Activated T-cell treated with anti-CD3 and anti-CD28 coated beads, Interleukin-2, amount 50 U/mL, for 1 hour (primary cell): ENCODE results near the gene ACSS3.
"Not testable (repeated sequence)": the region's sequence is repeated elsewhere in the genome, so short reads cannot be mapped to it uniquely, and the experiment has no call there.

Experiments used
- DNase-seq: peaks from one replicate; pipeline ENCODE4 v3.0.0-alpha.2; 2020

Gene ACSS3

DNA sequence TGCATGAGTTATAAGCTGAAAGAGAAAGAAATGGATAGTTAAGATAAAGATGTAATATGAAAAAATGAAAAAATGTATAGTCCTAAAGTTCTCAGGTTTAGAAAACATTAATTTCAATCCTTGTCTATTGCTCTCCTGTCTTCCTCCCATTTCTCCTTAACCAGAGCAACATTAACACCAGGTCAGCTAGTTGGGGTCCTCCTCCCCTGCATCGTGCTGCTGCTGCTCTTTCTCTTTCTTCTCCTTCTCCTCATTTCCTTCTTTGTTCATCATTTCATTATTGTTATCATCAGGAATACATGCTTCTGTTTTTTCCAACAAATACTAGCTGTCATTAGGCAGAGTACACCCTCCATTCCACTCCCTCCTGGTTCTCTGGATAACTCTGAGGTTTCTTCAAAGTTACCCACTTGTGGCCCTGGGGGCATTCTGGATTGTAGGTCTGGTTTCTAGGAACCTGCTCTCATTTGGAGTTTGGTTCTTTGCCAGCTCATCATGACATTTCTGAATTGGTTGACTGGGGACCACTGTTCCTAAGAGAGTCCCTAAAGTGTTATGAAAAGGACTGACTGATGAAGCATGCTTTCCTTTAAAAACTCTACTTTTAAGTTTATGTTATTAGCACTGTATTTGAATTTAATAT lies 17.0 kb downstream of the ACSS3 start:
- DNase-seq, result no peak

DNA sequence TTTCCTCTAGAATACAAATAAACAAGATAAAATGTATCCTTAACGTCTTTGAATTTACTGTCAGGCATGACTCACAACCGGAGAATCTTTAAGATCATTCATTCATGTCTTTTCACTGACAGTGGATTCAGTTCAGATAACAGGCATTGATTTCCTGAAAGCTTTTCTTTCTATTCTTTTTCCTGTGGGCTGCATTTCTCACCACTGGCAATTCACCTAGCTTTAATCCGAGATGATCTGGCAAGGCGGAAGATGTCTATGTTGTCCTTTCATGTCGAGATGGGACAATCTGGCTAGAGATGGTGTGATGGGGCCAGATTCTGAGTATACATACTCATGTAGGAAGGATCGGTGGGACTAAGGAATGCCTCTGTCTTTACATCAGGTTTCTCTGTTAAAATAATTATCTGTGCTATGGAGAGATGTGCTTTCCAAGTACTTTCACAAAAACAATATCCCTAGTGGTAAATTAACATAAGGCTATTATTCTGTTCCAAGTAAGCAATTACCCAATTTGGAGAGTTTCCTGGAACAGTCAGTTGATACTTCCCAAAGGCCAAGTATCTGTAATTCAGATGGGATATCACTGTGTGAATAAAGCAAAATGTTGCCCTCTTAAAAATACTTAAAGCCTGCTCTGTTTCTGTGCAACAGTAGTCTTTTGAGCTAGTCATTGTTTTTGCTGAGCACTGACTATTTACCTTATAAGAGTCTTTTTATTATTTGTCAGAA lies 17.8 kb downstream of the ACSS3 start:
- DNase-seq, result no peak

DNA sequence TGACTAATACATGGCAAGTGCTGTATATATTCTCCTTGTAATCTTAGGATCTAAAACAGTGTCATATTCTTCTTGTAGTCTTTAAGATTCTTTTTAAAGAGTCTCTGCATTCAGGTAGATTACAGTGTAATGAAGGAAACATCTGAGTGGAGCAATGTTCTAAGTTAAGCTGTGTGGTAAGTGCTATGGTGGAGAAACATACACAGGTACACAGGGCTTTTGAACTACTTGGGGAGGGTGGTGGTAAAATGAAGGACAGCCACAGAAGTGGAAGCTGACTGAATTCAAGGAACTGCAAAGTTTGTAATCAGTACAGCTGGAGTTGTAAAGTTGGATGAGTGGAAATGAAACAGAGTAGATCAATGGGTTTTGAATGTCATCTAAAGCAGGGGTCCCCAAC lies 27.8 kb downstream of the ACSS3 start:
- DNase-seq, result no peak

DNA sequence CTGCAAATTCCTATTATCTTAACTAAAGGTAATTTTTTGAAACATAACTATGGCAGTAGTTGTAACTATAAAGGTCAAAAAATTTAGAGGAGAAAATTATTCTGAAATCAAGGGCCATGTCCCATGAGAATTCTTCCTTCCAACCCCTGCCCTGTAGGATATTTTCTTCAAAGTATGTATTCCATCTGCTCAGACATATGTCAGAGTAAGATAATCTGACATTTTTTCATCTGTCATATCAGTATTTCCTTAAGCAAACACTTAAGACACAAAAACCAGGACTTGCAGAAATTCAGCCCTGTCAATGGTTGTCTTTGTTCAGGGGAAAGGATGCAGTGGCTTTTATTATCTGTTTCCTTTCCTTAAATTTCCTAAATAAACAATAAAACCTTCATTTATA lies 36.3 kb downstream of the ACSS3 start:
- DNase-seq, result no peak

DNA sequence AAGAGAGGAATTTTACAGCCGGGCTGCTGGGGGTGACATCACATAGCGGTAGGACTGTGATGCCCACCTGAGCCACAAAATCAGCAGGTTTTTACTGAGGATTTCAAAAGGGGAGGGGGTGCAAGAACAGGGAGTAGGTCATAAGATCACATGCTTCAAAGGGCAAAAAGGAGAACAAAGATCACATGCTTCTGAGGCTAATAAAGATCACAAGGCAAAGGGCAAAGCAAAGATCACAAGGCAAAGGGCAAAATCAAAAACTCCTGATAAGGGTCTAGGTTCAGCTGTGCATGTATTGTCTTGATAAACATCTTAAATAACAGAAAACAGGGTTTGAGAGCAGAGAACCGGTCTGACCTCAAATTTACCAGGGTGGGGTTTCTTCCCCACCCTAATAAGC lies 41.2 kb downstream of the ACSS3 start:
- not testable (repeated sequence) for DNase-seq

DNA sequence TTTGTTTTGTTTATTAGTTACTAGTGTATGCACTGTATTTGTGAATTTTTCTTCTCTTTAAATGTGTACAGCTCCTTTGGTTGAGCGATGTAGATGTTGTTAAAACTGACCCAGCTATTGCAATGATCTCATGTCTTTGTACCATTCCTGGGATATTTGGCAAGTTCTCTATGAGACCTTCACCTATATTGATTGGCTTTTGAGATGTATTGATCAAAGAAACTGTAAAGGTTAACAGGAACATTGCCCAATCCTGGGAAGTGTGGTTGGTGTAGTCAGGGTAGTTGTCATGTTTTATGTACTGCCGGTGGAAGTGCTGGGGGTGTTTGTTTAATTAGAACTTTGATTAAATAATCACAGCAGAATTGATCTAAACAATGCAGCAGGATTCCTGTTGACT lies 43.1 kb downstream of the ACSS3 start:
- no peak for DNase-seq

DNA sequence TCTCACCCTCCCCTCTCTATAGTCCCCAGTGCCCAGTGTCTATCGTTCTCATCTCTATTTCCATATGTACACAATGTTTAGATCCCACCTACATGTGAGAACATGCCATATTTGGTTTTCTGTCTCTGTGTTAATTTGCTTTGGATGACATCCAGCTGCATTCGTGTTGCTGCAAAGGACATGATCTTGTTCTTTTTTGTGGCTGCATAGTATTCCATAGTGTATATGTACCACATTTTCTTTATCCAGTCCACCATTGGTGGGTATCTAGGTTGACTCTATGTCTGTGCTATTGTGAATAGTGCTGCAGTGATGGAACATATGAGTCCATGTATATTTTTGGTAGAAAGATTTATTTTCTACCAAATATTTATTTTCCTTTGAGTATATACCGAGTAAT lies 45.7 kb downstream of the ACSS3 start:
- DNase-seq, result no peak

DNA sequence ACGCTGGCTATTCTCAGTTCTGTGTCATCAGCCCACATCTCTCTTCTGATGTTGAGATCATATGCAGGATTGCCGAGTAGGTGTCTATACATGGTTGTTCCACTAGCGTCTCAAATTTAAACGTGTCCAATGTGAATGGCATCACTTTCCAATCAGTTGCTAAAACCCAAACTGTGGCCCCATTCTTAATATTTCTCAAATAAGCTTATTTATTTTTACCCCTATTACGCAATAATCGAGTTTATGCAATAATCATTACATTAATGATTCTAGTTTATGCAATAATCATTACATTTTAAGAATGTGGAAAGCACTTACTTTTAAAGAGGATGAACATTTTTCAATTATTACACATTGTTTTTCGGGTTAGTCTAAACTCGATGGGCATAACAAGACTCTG lies 47.8 kb downstream of the ACSS3 start:
- no peak for DNase-seq

DNA sequence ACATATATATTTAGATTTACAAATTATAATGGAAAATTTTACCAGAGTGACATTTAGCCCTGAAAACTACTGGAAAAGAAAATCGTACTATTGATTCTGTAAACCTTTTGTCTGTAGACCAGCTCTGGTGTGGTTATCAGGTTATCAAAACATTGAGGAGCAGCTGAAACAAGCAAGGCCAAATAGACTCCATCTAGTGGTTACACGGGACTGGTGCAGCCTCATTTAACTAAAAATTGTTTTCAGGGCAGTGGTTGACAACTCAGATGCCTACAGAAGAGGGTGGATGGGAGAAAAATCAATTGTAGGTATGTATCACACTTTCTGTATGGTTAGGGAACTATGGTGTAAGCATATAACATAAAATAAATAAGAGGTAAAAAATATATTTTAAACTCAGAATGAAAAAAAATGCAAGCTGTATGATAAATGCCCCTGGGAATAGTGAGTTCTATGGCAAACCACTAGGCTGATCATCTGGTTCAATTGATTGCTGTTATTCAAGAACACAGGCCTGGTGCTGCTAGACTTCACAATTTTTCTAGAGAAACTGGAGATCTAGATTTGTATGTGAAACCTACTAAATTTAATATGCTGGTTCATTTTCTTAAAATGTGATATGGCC lies 51.2 kb downstream of the ACSS3 start:
- DNase-seq, result no peak

DNA sequence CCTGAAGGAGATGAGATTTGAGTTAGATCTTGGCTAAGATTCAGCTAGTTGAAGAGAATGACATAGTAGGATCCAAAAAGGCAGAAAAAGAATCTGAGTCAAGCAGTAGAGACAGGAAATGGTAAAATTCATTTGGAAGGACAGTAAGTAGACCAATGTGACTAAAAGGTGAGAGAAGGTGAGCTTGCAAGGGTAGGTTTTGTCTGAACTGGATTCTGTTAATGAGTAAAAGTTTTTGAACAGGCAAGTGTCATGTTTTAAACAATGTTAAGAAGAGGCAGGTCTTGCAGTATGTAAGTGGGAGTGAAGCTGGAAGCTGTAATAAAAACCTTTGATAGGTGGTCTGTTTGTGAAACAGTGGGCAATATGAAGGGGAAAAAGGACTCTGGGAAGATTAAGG lies 58.6 kb downstream of the ACSS3 start:
- no peak for DNase-seq

DNA sequence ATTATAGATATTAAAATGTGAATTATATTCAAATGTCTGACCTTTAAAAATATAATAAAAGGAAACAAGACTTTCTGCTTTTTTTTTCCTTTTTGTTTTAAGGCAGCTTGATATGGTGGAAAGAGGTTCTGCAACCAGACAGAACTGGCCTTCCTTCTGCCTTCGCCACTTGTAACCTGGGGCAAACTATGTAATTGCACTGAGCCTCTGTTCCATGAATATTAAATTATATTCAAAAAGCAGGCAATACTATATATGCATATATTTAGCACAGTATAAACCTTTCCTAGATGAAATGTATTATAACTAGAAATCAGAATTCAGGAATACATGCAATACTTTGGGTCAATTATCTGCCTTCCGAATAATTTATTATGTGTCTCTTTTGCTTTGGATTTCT lies 59.9 kb downstream of the ACSS3 start:
- no peak for DNase-seq

DNA sequence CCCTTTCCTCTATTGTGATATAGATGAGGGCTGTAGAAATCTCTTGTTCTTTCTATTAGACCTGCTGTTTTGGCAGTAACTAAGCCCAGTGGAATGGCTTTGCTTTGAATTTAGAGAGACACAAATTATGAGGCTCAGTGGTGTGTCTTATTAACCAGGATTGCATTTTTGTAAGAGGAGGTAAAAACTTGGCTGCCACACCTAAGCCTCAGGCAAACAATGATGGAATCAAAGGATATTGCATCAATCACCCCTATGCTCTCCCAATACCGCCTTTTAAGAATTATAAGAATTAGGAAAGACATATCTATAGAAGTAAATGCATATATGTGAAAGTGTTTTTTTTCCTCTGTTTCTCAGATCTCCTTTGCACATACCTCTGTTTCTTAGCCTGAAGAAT lies 63.3 kb downstream of the ACSS3 start:
- no peak for DNase-seq

DNA sequence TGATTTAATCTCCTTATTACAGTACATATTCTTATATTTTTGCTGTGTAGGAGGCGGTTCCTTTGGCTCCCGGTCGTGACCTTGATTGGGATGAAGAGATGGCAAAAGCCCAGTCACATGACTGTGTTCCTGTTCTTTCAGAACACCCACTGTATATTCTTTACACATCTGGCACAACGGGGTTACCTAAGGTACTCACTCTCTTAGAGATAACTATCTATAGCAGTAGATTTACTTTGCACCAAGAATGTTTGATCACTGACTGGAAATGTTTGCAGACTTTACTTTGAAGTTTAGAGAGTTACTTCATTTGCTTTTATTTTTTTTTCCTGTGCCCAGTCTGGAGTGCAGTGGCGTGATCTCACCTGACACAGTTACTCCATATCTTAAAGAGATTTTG lies 65.2 kb downstream of the ACSS3 start:
- no peak for DNase-seq

DNA sequence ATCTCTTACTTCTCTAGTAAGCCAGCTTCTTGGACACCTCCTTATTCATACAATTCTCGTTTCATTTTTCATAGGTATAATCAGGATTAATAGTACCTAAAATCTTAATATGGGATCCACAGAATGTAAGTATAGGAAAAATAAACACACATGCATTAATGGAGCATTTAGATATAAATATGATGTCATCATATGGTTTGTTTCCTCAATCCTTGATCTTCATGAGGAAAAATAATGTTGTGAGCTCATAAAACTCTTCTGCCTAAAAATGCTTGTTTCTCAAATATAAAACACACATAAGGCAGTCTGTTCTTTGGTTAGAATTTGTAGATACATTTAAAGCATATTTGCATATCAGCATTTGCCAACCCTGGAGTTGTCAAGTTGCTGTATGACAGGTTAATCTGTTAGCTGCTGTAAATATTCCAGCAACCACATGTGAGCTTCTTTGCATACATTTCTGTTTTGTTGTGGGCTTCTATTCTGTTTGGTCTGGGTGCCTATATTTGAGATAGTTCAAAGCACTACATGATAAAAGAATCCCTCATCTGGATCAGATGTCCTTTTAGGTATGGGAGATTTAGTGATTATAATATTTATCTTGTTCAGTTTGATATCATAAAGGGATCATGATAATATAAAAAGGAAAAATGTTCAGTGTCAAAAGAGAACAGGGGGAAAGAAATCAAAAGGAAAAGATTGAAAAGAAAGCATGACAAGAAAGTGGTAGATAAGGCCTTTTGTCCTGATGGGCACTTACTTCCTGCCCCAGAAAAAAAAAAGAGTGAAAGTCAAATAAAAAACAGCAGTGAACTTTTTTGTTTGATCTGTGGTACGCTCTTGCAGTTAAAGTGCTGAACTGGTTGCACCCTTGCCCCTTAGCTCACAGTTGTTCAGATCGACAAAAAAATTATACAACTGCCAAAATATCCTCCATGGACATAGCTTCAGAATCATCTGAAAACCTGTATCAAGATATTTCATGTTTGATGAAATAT lies 68.6 kb downstream of the ACSS3 start:
- no peak for DNase-seq

DNA sequence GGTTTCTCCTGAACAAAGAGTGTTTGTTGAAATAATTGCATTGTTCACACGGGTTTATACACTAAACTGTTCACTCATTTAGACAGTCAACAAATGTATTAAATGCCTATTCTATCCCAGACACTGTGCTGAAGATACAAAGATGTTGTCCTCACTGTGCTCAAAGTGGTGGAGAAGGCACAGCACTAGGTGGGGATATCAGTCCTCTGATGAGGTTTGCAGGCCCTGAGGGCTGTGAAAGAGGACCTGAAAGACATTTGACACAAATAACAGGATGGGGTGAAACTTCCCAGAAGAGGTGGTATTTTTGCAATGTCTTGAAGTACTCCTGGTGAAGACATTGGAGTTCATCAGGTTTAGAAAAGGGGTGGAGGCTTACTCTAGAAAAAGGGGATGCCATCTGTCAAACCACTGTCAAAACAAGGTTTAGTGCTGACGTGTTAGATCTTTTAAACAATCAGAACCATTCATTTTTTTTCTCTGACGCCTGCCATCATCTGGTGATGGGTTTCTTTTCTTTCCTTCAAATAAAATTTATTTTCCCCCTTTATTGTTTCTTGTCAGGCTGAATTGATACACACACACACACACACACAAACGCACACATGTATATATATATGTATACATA lies 69.5 kb downstream of the ACSS3 start:
- no peak for DNase-seq

DNA sequence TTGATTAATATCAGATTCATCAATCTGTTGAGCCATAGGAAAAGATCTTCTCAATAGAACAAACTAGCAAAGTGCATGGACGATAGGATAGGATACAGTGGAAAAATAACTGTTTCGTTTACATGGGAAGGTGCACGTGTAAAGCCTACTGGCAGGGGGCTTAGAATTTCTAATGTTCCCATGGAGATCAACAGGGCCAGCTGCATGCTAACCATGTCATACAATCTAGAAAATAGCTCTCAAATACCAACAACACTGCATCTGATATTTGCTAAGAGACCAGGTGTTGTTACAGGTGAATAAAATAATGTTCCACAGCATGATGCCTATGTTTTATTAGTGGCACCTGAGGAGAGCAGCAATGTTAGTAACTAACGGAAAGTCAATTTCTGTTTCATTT lies 72.5 kb downstream of the ACSS3 start:
- DNase-seq, result no peak

DNA sequence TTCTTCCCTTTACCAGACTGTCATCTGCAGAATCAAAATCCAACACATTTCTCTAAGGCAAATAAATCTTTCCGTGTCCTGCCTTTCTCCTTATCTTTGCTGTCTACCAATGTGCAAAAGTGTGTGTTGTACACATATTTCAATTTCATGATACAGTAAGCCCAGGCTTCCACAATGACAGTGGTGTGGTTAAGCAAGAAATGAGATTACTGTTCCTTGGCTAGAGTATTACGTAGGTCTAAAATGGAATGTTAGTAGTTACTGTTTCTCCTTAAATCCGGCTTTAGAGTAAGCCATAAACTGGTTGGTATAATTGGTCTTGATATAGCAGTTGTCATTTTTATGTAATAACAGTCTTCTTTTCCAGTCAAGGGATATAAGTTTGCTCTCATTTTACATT lies 82.0 kb downstream of the ACSS3 start:
- DNase-seq, result no peak

DNA sequence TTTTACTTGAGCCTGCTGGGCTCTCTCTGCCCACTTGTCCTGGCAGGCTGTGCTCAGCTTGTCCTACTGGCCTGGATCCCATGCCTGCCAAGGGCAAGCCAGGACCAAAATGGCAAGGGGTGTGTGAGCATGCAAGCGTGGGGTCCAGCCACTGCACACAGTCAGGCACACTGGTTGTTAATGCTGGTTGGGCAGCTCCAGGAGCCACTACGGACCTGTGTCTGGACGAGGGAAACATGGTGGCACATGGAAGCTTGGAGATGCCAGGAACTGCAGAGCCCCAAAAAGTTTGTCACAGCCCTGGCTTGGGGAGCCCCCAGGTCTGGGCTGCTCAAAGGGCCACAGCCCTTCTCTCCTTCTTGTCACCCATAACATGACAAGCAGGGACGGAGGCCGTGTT lies 83.8 kb downstream of the ACSS3 start:
- no peak for DNase-seq

DNA sequence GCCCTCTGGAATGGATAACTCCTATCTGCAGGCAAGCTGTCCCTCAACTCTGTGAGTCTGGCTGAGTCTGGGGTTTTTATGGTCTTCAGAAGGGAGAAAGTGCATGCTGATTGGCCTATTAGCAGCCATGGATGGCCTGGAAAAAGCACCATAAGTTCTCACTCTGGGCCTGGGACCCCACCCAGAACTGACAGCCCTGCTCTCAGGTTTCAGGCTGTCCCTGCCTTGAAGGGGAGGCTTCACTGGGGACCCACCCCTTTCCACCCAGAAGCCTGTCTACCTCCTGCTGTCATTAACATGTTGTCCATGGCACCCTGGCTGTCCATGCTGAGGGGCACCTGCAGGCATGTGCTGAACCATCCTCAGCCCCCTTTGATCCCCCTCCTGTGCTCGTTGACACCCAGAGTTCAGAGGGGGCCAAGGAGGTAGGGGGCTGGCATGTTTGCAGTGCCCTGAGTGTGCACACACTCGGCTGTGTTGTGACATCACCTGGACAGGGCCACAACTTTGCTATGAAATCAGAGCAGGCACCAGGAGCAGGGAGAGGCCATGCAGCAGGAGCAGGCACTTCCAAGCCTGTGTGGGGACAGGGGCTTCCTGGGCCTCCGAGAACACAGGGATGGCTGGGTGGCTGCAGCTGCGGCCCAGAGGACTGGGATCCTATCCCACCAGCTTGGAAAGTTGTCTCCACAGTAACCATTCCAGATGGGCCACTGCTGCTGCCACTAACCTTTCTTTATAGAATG lies 84.7 kb downstream of the ACSS3 start:
- no peak for DNase-seq

DNA sequence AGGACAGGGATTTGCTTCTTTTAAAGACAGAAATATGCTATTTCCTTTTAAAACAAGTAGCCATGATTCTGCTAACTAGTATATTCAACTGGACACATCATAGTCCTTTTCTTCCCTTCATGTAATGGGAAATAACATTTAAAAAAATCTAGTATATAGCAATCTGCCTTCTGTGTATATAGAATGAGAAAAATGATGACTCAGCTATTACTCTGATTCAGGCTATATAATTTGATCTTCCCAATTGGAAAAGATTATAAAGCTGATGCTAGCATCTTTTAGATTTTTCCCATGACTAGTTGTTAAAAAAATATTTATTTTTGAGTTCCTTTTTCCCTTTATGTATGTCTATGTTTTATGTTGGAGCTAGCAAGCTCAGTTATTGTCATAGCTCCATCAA lies 86.9 kb downstream of the ACSS3 start:
- DNase-seq, result no peak

DNA sequence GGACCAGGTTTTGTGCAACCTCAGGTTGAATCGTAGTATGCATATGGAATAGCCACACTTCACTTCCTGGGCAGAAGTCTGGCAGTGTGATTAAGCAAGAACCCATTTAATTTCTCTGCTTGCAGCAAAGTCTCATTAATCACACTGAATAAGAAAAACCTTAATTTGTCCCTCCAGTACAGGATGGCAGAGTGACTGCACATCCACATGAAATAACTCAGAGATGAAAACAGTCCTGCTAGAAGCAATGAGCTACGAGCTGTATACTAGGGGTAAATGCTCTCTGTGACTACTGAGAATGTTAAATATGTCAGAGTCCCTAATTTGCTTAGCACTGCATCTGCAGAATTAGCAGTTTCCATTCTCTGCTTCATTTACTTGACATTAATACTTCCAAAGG lies 88.9 kb downstream of the ACSS3 start:
- no peak for DNase-seq

DNA sequence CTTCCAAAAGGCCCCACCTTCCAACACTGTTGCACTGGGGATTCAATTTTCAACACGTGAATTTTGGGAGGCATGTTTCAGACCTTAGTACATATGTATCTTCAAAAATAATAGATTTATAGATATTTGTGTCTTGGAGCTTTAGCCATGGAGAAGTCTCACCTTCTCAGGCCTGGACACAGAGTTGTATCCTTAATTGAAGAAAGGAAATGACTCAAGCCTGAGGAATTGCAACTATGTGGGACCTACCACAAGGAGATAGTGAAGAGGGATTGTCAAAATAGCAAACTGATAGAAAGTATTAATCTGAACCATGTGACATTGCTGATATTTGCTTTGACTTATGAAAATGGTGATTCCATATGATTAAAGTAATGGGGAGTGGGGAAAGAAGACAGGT lies 89.8 kb downstream of the ACSS3 start:
- DNase-seq, result no peak
